Fibroblast of the aortic adventitia (primary cell): ENCODE data around the gene ZNF367. TPM values are rescaled to one million over a fixed set of nuclear protein-coding genes. Genes with fewer than 3 reads are reported as not detected.
"Not testable (repeated sequence)": the region's sequence is repeated elsewhere in the genome, so short reads cannot be mapped to it uniquely, and the experiment has no call there.

Experiments
- DNase-seq: peaks from one replicate; pipeline ENCODE4 v3.0.0-alpha.2; 2010; ENCODE audit warnings: low read depth
- H3K4me3 ChIP-seq: 2 replicates; pipeline ENCODE4 v1.5.1; 2011; ENCODE audit warnings: low read depth, mild to moderate bottlenecking, control low read depth, low read length, moderate library complexity
- total RNA-seq: library from RNA; depleted of rRNA; stranded (reverse); fragments of >200 nt; gene quantifications from 2 replicates; pipeline ENCODE4 v1.2.3, GENCODE V29; 2012; ENCODE audit warnings: low replicate concordance
- TF ChIP-seq, protein P1 (sequence below): IDR thresholded peaks from 2 replicates; pipeline ENCODE4 v1.5.1; 2011; ENCODE audit warnings: mild to moderate bottlenecking, low read length, control low read depth, inconsistent platforms; ENCODE audit not compliant: insufficient read depth

ZNF367 gene
- total RNA-seq, 1 donor, result 31.3 TPM

- H3K4me3 ChIP-seq, result no peak overlapping the region
- TF ChIP-seq, protein P1, sequence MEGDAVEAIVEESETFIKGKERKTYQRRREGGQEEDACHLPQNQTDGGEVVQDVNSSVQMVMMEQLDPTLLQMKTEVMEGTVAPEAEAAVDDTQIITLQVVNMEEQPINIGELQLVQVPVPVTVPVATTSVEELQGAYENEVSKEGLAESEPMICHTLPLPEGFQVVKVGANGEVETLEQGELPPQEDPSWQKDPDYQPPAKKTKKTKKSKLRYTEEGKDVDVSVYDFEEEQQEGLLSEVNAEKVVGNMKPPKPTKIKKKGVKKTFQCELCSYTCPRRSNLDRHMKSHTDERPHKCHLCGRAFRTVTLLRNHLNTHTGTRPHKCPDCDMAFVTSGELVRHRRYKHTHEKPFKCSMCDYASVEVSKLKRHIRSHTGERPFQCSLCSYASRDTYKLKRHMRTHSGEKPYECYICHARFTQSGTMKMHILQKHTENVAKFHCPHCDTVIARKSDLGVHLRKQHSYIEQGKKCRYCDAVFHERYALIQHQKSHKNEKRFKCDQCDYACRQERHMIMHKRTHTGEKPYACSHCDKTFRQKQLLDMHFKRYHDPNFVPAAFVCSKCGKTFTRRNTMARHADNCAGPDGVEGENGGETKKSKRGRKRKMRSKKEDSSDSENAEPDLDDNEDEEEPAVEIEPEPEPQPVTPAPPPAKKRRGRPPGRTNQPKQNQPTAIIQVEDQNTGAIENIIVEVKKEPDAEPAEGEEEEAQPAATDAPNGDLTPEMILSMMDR, result no peak
Observed at GRCh38 chr9:96363175-96363967, 54.8 kb downstream of the ZNF367 start.

DNA sequence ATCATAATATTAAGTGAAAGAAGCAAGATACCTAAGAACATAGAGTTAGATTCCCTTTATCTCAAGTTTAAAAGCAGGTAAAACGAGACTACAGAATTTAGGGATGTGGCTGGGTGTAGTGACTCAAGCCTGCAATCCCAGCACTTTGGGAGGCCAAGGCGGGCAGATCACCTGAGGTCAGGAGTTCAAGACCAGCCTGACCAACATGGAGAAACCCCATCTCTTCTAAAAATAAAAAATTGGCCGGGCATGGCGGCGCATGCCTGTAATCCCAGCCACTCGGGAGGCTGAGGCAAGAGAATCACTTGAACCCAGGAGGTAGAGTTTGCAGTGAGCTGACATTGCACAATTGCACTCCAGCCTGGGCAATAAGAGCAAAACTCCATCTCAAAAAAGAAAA lies 56.1 kb downstream of the ZNF367 start:
- not testable (repeated sequence) for H3K4me3 ChIP-seq, DNase-seq

More at GRCh38 chr9:96363175-96363967, 54.8 kb downstream of the ZNF367 start:
- no peak for DNase-seq

GRCh38 chr9:96361668-96362067 lies 56.5 kb downstream of the ZNF367 start:
- no peak for DNase-seq
- TF ChIP-seq, protein P1, result no peak
- H3K4me3 ChIP-seq, result no peak overlapping the region

- TF ChIP-seq, protein P1, result no peak
- H3K4me3 ChIP-seq, result no peak overlapping the region
- no peak for DNase-seq
Observed at GRCh38 chr9:96360976-96361375, 57.2 kb downstream of the ZNF367 start.

DNA sequence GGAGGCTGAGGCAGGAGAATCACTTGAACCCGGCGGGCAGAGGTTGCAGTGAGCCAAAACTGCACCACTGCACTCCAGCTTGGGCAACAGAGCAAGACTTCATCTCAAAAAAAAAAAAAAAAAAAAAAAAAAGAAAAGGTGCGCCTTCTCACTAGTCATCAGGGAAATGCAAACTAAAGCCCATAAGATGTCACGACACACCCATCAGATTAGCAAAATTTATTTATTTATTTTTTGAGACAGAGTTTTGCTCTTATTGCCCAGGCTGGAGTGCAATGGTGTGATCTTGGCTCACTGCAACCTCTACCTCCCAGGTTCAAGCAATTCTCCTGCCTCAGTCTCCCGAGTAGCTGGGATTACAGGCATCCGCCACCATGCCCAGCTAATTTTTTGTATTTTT lies 57.6 kb downstream of the ZNF367 start:
- H3K4me3 ChIP-seq, DNase-seq: not testable (repeated sequence)

- TF ChIP-seq, protein P1, result no peak
- no peak for DNase-seq
- no peak overlapping the region for H3K4me3 ChIP-seq
Observed at GRCh38 chr9:96350866-96351265, 67.3 kb downstream of the ZNF367 start.

GRCh38 chr9:96348261-96348660 lies 69.9 kb downstream of the ZNF367 start:
- no peak overlapping the region for H3K4me3 ChIP-seq
- TF ChIP-seq, protein P1, result no peak
- no peak for DNase-seq

DNA sequence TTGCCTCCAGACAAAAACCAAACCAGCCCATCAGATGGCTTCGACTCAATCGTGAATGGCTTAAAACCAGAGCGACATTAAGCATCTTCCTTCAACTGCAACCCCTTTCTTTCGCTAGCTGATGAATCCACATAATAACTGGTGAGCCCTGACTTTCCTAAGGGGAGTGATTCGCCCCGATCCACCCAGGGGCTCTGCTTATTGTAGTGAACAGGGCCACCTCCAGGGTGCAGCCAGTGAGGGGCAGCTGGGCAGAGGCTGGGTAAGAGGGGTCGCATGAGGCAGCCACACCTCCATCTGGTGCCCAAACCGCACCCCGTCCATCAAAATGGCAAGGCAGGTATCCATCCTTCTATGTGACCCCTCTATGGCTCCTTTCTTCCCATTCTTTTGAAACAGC lies 72.6 kb downstream of the ZNF367 start:
- H3K4me3 ChIP-seq, result no peak overlapping the region
- no peak for DNase-seq
- TF ChIP-seq, protein P1, result no peak
